Left cardiac atrium (tissue), 4 donors: ENCODE data around the gene OSBP. TPM values are rescaled to one million over a fixed set of nuclear protein-coding genes. Genes with fewer than 3 reads are reported as not detected.

Experiments
- ATAC-seq, 2 donors: fragments of 200-7000 bp; cut with Tn5 transposase; one replicate each; pipeline ENCODE4 v1.9.1; 2020; ENCODE audit warnings: mild to moderate bottlenecking in 2 of 2, moderate library complexity in 2 of 2
- DNase-seq: peaks from one replicate; pipeline ENCODE4 v3.0.0-alpha.2; 2020
- intact Hi-C, 2 donors: fragments of 100-400 bp; cut with DNase I; formaldehyde crosslinking; loops; one replicate each; pipeline versions ENCODE4 v1.14.1 to v1.15.1; 2022 to 2023
- total RNA-seq, 2 donors: library from RNA; stranded (reverse); fragmentation: NEBNext Ultra II Directional; extraction: Animal tissue kit (Norgen Biotek cat#: 25700); gene quantifications; one replicate each; pipeline ENCODE4 v1.2.1, GENCODE V29; 2021
- donor health status: DM: no; HTN: yes; CAD: no.
- donor health status: DM: no; HTN: yes; CAD: no; lungs with severe emphysema.
- donor health status: DM: yes; HTN: yes; CAD: no.
- donor health status: Dilated cardiomyopathy.

OSBP gene
- total RNA-seq, 2 donors from 2014 or later: 31.7 to 37.8 TPM

DNA sequence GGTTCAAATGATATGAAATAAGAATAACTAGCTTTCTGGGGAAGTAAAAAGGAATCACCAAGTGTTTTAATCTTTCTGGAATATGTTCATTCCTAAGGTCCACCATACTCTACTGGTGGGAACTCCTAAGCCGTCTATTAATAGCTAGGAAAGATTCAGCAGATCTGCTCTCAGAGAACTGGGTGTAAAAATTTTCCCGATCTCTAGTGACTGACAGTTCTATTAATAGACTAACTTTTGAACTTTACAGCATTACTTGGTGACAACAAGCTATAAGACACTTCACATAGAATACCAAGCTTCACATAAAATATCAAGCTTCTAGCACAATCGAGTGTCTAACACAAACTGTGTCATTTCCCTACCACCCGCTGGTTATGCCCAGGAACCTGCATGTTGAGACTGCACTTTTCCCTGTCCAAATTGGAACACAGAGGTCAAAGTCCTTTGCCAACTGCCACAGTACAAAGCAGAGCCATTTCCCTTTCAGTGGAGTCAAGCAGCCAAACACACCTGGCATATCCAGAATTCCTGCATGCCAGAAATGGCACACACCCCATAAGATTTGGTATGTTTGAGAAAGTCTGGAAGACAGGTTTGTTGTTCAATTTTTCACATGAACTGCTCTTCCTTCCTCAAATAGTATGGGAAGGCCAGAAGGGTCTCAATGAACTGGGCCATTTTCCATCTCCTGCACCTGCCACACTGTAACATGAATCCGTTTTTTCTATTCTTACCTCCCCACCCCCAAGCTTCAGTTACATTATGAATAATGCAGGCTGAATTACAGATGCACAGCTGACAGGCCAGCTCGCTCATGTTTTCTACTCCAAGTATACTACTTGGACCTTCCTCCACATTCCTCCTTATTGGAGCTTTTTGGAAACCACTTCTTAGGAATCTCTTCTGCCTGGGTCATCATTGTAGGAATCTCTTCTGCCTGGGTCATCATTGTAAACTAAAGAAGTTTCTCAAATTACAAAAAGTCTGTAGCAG is 3.7 kb downstream of the OSBP start:
- intact Hi-C loops: loop anchor here in 1 of 2 donors (5.0 to 10.0 kb wide), 2 partner anchors 45 to 53 kb away; partner anchors contain the start of gene PATL1
- DNase-seq: no peak
- no peak for ATAC-seq

GRCh38 chr11:59610289-59610688 is 5.3 kb downstream of the OSBP start:
- ATAC-seq (no peak), DNase-seq (no peak)
- intact Hi-C loops: loop anchor here in 1 of 2 donors (5.0 to 10.0 kb wide), 2 partner anchors 43 to 55 kb away; partner anchors contain the start of gene PATL1

- DNase-seq (no peak), ATAC-seq (no peak)
- intact Hi-C loops: no loop called here
Measured at GRCh38 chr11:59607703-59608454, 7.7 kb downstream of the OSBP start.

- intact Hi-C loops: no loop called here
- ATAC-seq: no peak
- no peak for DNase-seq
Measured at GRCh38 chr11:59602432-59602831, 13.1 kb downstream of the OSBP start.

DNA sequence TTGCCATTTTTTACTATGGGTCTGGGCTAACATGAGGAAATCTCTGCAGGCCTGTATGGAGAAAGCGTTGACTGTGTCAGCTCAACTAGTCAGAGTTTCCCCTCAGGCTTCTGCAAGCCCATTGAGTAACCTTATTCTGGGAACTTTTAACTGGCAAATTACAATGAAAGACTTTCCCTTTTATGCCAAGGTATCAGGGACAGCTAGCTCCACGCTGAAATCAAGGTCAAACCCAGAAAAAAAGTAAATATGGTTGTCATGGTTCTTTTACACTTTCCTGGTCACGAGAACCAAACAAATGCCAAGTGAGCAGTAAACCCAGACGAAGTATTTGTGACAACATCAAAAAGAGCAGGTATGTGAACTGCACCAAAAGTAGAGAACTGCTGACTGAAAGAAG is 13.8 kb downstream of the OSBP start:
- DNase-seq (no peak), ATAC-seq (peak in 1 of 2 donors; percentile 50)
- intact Hi-C loops: no loop called here

- ATAC-seq (no peak), DNase-seq (no peak)
- intact Hi-C loops: no loop called here
Measured at GRCh38 chr11:59600636-59601035, 14.9 kb downstream of the OSBP start.

- intact Hi-C loops: no loop called here
- DNase-seq: no peak
- ATAC-seq: no peak
Measured at GRCh38 chr11:59600234-59600633, 15.3 kb downstream of the OSBP start.

DNA sequence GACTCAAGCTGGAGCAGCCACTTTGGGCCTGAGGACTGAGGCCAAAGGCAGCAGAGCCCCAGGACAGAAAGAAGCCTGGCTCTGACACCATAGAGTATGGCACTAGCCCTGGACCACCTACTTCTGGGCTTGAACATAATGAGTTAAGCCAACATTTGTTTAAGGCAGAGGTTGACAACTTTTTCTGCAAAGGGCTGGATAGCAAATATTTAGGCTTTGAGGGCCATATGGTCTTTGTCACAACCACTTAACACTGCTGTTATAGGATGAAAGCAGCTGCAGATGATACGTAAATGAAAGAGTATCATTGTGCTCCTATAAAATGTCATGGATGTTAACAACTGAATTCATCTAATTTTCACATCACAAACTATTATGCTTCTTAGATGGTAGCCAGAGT is 16.6 kb downstream of the OSBP start:
- no peak for DNase-seq
- no peak for ATAC-seq
- intact Hi-C loops: loop anchor here in 1 of 2 donors (10.0 kb wide), 1 partner anchor 56 kb away; no protein-coding TSS in a partner anchor

DNA sequence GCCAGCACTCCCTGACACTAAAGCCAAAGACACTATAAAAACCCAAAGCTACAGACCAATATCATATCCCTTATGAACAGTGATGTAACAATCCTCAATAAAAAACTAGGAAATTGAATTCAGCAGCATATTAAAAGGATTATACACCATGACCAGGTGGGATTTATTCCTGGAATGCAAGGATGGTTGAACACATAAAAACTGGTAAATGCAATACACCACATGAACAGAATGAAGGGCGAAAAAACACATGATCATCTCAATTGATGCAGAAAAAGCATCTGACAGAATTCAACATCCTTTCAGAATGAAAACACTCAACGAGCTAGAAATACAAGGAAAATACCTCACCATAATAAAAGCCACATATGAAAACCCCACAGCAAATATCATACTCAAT is 31.3 kb downstream of the OSBP start:
- intact Hi-C loops: no loop called here
- DNase-seq: no peak
- ATAC-seq: no peak

DNA sequence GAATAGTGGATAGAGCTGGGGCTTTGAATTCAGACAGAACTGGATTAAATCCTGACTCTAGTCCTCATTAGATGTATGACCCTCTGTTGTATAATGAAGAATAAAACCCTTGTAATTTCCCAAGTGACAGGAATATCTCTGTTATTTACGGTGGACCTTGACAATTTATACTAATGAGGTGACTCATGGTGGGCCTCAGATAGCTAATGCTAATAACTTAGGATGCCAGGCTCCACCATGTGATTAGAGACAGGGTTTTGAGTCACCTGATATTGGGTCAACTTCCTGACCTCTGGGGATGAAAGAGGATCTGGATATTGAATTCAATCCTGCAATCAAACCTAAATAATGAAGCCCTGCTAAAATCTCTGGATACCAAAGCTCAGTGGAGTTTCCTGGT is 33.6 kb downstream of the OSBP start:
- DNase-seq: no peak
- no peak for ATAC-seq
- intact Hi-C loops: no loop called here

GRCh38 chr11:59578369-59578768 is 37.2 kb downstream of the OSBP start:
- no peak for ATAC-seq
- intact Hi-C loops: no loop called here
- DNase-seq: no peak

GRCh38 chr11:59575505-59575904 is 40.1 kb downstream of the OSBP start:
- intact Hi-C loops: no loop called here
- ATAC-seq (no peak), DNase-seq (no peak)

- intact Hi-C loops: no loop called here
- ATAC-seq (no peak), DNase-seq (no peak)
Measured at GRCh38 chr11:59574932-59575502, 40.6 kb downstream of the OSBP start.

GRCh38 chr11:59574467-59574866 is 41.1 kb downstream of the OSBP start:
- no peak for ATAC-seq
- intact Hi-C loops: no loop called here
- no peak for DNase-seq

GRCh38 chr11:59573216-59573615 is 42.4 kb downstream of the OSBP start:
- intact Hi-C loops: no loop called here
- DNase-seq (no peak), ATAC-seq (peak in 1 of 2 donors; percentile 33)

- no peak for ATAC-seq
- no peak for DNase-seq
- intact Hi-C loops: no loop called here
Measured at GRCh38 chr11:59572091-59572490, 43.5 kb downstream of the OSBP start.

- ATAC-seq (no peak), DNase-seq (no peak)
- intact Hi-C loops: no loop called here
Measured at GRCh38 chr11:59562292-59562691, 53.3 kb downstream of the OSBP start.

DNA sequence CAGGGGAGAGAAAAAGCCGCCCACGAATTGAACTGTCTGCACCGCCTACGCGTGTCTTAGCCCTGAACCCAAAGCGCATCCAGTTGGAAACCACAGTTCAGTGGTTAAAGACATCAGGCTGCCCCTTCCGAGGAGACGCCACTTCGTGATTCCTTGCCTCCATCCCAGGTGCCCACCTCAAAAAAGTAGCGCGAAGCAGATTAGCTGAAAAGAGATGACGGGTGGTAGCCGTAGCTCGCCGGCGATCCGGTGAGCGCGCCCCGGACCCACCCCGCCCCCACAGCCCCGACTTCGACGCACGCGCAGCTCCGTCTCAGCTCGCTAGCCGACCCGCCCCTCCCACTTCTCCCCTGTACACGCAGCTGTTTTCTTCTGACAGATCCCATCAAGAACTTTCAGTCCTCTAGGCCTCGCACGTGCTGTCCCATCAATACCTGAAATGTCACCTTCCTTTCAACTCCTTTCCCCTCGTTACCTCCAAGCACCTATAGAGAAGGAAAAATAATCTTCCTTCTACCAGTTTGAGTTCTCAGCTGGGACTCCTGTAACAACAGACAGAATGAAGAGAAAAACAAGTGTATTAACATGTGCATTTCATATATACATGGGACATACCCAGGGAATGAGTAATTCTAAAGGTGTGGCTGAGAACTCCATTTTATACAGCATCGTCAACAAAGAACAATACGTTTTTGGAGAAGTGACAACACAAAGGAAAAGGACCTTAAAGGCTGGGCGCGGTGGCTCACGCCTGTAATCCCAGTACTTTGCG is 54.7 kb downstream of the OSBP start:
- intact Hi-C loops: no loop called here
- ATAC-seq (peak; percentile 86 to 88), DNase-seq (peak; percentile 90)

- no peak for DNase-seq
Measured at GRCh38 chr11:59560290-59560701, 55.3 kb downstream of the OSBP start.

More at GRCh38 chr11:59560290-59560701, 55.3 kb downstream of the OSBP start:
- intact Hi-C loops: no loop called here
- ATAC-seq: peak; percentile 71 to 76
